Activated CD8-positive, alpha-beta T cell treated with anti-CD3 and anti-CD28 coated beads for 36 hours (primary cell): ENCODE measurements around the gene PSIP1. TPM values are rescaled to one million over a fixed set of nuclear protein-coding genes. Genes with fewer than 3 reads are reported as not detected.
"Not testable (repeated sequence)": the region's sequence is repeated elsewhere in the genome, so short reads cannot be mapped to it uniquely, and the experiment has no call there.

Experiments
- ATAC-seq: fragments of 200-7000 bp; cut with Tn5 transposase; one replicate; pipeline ENCODE4 v1.10.0; 2021; ENCODE audit warnings: mild to moderate bottlenecking, moderate library complexity
- CTCF ChIA-PET: fragments of 350-600 bp; sonication (Branson Sonifier 250); formaldehyde crosslinking; loops from one replicate; lab custom pipeline; 2021; ENCODE audit warnings: antibody characterized with exemption; lab: Charles Lee
- POLR2A ChIA-PET: fragments of 350-600 bp; sonication (Branson Sonifier 250); formaldehyde crosslinking; loops from one replicate; lab custom pipeline; 2021; ENCODE audit warnings: antibody characterized with exemption; lab: Charles Lee
- DNase-seq: peaks from one replicate; pipeline ENCODE4 v3.0.0-alpha.2; 2020
- H3K27ac Mint-ChIP-seq: one replicate; pipeline ENCODE4 v1.8.0; 2021; ENCODE audit warnings: mild to moderate bottlenecking, mixed read lengths
- H3K27me3 Mint-ChIP-seq: one replicate; pipeline ENCODE4 v1.8.0; 2021; ENCODE audit warnings: mixed read lengths
- H3K36me3 Mint-ChIP-seq: one replicate; pipeline ENCODE4 v1.8.0; 2021; ENCODE audit warnings: low read depth, mixed read lengths
- H3K4me1 Mint-ChIP-seq: one replicate; pipeline ENCODE4 v1.8.0; 2021; ENCODE audit warnings: low read depth, mixed read lengths
- H3K4me3 Mint-ChIP-seq: one replicate; pipeline ENCODE4 v1.8.0; 2021; ENCODE audit warnings: mild to moderate bottlenecking, moderate library complexity, mixed read lengths
- H3K9me3 Mint-ChIP-seq: one replicate; pipeline ENCODE4 v1.8.0; 2021; ENCODE audit warnings: mixed read lengths
- intact Hi-C: fragments of 100-400 bp; cut with micrococcal nuclease; formaldehyde crosslinking; loops from one replicate; pipeline ENCODE4 v1.10.0; 2022
- total RNA-seq, 2 experiments: library from RNA; stranded (reverse); gene quantifications; one replicate each; pipeline ENCODE4 v1.2.3, GENCODE V29; 2021
- TF ChIP-seq, protein P1 (sequence below): fragments of 200-600 bp; IDR thresholded peaks from one replicate; pipeline ENCODE4 v1.8.0; 2022; ENCODE audit warnings: antibody characterized with exemption, mild to moderate bottlenecking

The PSIP1 gene
- total RNA-seq, 2 experiments from 2014 or later, result 123 to 132 TPM

DNA sequence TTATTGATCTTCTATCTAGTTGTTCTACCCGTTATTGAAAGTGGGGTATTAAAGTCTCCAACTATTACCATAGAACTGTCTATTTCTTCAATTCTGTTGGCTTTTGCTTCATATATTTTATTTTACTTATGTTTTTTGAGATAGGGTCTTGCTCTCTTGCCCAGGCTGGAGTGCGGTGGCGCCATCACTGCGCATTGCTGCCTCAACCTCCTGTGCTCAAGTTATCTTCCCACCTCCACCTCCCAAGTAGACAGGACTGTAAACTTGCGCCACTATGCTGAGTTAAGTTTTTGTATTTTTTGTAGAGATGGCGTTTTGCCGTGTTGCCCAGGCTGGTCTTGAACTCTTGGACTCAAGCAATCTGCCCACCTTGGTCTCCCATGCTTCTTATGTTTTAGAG is 71.9 kb downstream of the PSIP1 start:
- peaks cover 20% of the 10 kb centered on the region for H3K4me1 Mint-ChIP-seq
- DNase-seq (no peak), ATAC-seq (no peak)
- no peak overlapping the region for H3K27ac Mint-ChIP-seq
- H3K27me3 Mint-ChIP-seq, result no peaks in the 10 kb centered on the region
- H3K4me3 Mint-ChIP-seq, result no peak overlapping the region
- intact Hi-C loops, result no loop called here
- peaks cover 59% of the 10 kb centered on the region for H3K36me3 Mint-ChIP-seq
- POLR2A ChIA-PET, result interaction anchor here (1.3 kb wide), 1 partner anchor 72 kb away, joined by 3 read pairs; the partner anchor contains the start of gene PSIP1
- CTCF ChIA-PET, result no interaction called here
- TF ChIP-seq, protein P1, sequence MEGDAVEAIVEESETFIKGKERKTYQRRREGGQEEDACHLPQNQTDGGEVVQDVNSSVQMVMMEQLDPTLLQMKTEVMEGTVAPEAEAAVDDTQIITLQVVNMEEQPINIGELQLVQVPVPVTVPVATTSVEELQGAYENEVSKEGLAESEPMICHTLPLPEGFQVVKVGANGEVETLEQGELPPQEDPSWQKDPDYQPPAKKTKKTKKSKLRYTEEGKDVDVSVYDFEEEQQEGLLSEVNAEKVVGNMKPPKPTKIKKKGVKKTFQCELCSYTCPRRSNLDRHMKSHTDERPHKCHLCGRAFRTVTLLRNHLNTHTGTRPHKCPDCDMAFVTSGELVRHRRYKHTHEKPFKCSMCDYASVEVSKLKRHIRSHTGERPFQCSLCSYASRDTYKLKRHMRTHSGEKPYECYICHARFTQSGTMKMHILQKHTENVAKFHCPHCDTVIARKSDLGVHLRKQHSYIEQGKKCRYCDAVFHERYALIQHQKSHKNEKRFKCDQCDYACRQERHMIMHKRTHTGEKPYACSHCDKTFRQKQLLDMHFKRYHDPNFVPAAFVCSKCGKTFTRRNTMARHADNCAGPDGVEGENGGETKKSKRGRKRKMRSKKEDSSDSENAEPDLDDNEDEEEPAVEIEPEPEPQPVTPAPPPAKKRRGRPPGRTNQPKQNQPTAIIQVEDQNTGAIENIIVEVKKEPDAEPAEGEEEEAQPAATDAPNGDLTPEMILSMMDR, result no peak
- H3K9me3 Mint-ChIP-seq, result no peaks in the 10 kb centered on the region

DNA sequence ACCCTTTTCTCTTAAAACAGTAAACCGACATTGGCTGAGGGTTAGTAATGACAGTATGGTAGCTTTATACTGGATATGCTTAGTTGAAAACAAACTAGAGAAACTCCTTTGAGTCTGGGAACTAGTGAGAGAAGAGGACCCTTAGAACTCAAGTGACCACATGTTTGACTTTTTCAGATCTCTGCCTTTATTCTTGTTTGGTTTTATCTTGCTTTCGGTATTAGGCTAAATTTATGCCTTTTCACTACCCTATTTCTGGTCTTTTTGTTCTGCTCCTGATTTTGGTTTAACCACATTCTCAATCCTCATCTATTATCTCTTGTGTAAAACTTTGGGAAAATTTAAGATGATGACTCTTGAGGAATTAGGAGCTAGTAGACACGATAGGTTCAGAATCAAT is 77.1 kb downstream of the PSIP1 start:
- TF ChIP-seq, protein P1, result no peak
- no peak for ATAC-seq
- Mint-ChIP-seq H3K27me3 (no peaks in the 10 kb centered on the region), H3K36me3 (peaks cover 46% of the 10 kb centered on the region), H3K9me3 (no peaks in the 10 kb centered on the region), H3K4me1 (peaks cover 46% of the 10 kb centered on the region), H3K4me3 (no peak overlapping the region), H3K27ac (no peak overlapping the region)
- CTCF ChIA-PET, result interaction anchor here (1.1 to 1.9 kb wide), 2 partner anchors 11 to 79 kb away, joined by 4 to 7 read pairs; partner anchors contain the start of gene SNAPC3
- POLR2A ChIA-PET, result interaction anchor here (0.9 kb wide), 1 partner anchor 11 kb away, joined by 3 read pairs; no protein-coding TSS in a partner anchor
- DNase-seq, result no peak
- intact Hi-C loops, result no loop called here

DNA sequence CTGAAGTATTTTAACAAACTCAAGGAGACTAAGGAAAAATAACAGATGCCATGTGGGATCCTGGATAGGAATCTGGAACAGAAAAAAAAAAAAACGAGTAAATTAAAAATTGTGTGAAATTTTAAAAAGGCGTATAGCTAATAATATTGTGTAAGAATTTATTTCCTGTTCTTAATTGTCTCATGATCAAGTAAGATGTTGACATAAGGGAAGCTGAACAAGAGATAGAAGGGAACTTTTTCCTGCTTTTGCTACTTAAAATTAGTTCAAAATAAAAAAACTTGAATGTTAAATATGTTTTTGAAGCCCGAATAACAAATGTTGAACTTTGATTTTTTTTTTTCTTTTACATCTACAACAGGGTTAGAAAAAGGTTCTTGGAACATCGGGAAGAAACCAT is 77.6 kb downstream of the PSIP1 start:
- H3K9me3 Mint-ChIP-seq, result no peaks in the 10 kb centered on the region
- TF ChIP-seq, protein P1, result no peak
- ChIA-PET POLR2A (interaction anchor here (0.9 to 1.0 kb wide), 2 partner anchors 12 kb away, joined by 3 read pairs; no protein-coding TSS in a partner anchor), CTCF (interaction anchor here (0.8 to 1.9 kb wide), 4 partner anchors 10 to 222 kb away, joined by 3 to 7 read pairs (median 4); partner anchors contain the start of gene SNAPC3)
- no peak overlapping the region for H3K27ac Mint-ChIP-seq
- H3K4me1 Mint-ChIP-seq, result peaks cover 44% of the 10 kb centered on the region
- ATAC-seq, result no peak
- intact Hi-C loops, result no loop called here
- peaks cover 46% of the 10 kb centered on the region for H3K36me3 Mint-ChIP-seq
- no peak for DNase-seq
- H3K27me3 Mint-ChIP-seq, result no peaks in the 10 kb centered on the region
- no peak overlapping the region for H3K4me3 Mint-ChIP-seq

- CTCF ChIA-PET, result no interaction called here
- peaks cover 40% of the 10 kb centered on the region for H3K4me1 Mint-ChIP-seq
- DNase-seq (no peak), ATAC-seq (no peak)
- H3K9me3 Mint-ChIP-seq, result no peaks in the 10 kb centered on the region
- TF ChIP-seq, protein P1, result no peak
- POLR2A ChIA-PET, result interaction anchor here (0.6 to 2.3 kb wide), 3 partner anchors 80 to 210 kb away, joined by 3 to 7 read pairs (median 3); partner anchors contain the start of gene PSIP1
- H3K27me3 Mint-ChIP-seq, result no peaks in the 10 kb centered on the region
- intact Hi-C loops, result no loop called here
- no peak overlapping the region for H3K27ac Mint-ChIP-seq
- H3K4me3 Mint-ChIP-seq, result no peak overlapping the region
- H3K36me3 Mint-ChIP-seq, result peaks cover 41% of the 10 kb centered on the region
These were observed 79.6 kb downstream of the PSIP1 start for GRCh38 chr9:15430920-15431844.

DNA sequence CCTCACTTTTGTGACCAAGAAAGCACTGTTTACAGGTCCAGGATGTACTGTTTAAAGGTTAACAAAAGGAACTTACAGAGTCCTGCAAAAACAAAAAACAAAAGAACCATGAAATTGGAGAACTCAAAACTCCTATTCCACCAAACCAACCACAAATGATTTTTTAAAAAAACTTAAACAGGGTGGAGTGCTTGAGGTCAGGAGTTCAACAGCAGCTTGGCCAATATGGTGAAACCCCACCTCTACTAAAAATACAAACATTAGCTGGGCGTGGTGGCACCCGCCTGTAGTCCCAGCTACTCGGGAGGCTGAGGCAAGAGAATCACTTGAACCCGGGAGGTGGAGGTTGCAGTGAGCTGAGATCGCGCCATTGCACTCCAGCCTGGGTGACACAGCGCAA is 83.1 kb downstream of the PSIP1 start:
- H3K4me3 Mint-ChIP-seq, DNase-seq, intact Hi-C loops, POLR2A ChIA-PET, CTCF ChIA-PET, ATAC-seq, H3K27me3 Mint-ChIP-seq, H3K9me3 Mint-ChIP-seq, H3K27ac Mint-ChIP-seq: not testable (repeated sequence)
- peaks cover 35% of the 10 kb centered on the region for H3K36me3 Mint-ChIP-seq
- peaks cover 52% of the 10 kb centered on the region for H3K4me1 Mint-ChIP-seq
